Stimulated activated CD8-positive, alpha-beta memory T cell treated with anti-CD3 and anti-CD28 coated beads, Interleukin-7, amount 100 ng/mL, for 48 hours (primary cell): ENCODE measurements around the gene IWS1.
A peak's percentile ranks its signal among the peaks of the same experiment; 100 is the strongest.
"Not testable (repeated sequence)": the region's sequence is repeated elsewhere in the genome, so short reads cannot be mapped to it uniquely, and the experiment has no call there.

Source experiments
- DNase-seq, 2 donors: peaks; one replicate each; pipeline ENCODE4 v3.0.0-alpha.2; 2020; ENCODE audit warnings: low read depth in 1 of 2; ENCODE audit errors: extremely low read depth in 1 of 2

IWS1 gene

GRCh38 chr2:127526132-127527000 is at the start of gene IWS1:
Gene IWS1 (minus strand): TSS chr2:127526489. CDS start chr2:127526208, 281 bp downstream.
- peak; percentile 89 to 90 for DNase-seq

DNA sequence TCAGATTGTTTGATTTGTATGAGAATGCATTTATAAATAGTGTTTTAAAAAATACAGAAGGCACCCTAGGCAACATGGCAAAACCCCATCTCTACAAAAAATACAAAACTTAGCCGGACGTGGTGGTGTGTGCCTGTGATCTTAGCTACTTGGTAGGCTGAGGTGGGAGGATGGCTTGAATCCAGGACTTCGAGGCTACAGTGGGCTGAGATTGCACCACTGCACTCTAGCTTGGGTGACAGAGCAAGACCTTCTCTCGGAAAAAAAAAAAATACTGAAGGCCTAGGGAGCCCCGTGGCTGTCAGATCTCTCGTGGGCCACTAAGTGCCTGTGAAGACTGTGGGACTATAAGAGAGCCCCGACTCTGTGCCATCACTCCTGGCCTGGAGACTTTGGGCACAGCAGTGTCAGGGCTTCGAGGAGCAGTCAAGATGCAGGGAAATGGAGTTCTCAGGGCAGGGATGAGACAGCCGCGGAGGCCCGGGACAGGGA is 49.7 kb upstream of the IWS1 start:
- no peak for DNase-seq

DNA sequence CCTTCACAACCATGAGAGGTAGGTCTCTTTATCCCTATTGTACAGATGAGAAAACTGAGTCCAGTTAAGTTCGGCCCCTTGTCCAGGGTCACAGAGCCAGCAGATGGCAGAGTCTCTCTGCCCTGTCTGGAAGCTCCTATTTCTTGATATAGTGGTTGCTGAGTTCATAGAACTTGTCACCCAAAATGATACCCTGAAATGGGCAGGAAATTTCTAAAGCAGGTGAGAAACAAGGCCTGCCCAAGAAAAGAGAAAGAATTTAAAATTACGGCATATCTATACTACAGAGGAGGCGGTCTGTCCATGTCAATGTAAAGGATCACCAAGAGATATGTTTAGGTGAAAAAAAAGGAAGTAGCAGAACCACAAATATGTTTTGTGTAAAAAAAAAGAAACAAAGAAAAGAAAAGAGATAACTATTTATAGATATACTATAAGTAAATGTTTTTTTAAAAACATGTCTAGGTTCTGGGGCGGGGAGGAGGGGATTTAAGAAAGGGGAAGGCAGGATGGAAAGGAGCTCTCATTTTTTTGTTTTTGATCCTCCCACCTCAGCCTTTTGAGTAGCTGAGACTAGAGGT is 49.0 kb upstream of the IWS1 start:
- DNase-seq: no peak

DNA sequence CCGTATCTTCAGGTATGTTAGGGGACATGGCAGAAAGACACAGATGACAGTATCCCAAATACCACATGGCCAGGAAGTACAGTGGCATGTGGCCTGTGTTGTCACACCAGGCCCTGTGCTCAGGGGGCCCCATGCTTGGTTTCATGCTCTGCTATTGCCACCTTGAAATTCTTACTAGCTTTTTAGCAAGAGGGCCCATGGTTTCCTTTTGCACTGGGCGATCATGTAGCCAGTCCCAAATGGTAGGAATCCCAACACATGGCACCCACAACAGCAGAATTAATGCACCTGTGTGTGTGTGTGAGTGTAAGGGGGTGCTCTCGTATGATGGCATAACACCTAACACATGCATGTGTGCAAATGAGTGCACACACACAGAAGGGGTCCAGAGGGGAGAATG is 48.4 kb upstream of the IWS1 start:
- no peak for DNase-seq

GRCh38 chr2:127573771-127574170 is 47.5 kb upstream of the IWS1 start:
- no peak for DNase-seq

- no peak for DNase-seq
Observed at GRCh38 chr2:127573298-127573697, 47.0 kb upstream of the IWS1 start.

GRCh38 chr2:127572841-127573240 is 46.6 kb upstream of the IWS1 start:
- no peak for DNase-seq

- not testable (repeated sequence) for DNase-seq
Observed at GRCh38 chr2:127572352-127572751, 46.1 kb upstream of the IWS1 start.

GRCh38 chr2:127570282-127571250 is 44.3 kb upstream of the IWS1 start:
- DNase-seq: no peak

DNA sequence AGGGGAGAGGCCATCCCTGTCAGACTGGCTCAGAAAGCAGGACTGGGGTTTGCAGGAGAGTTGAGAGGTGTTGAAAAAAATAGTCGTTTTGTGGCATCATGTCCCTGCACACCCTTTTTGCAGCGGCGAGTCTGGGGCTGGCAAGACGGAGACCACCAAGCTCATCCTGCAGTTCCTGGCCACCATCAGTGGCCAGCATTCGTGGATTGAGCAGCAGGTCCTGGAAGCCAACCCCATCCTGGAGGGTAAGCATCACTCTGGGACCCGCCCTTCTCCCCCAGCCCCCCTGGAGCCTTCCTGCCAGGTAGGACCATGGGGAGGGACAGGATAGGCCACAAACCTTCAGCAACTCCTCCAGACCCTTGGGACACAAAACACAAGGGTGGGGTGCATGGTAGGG is 43.4 kb upstream of the IWS1 start:
- no peak for DNase-seq

- DNase-seq: no peak
Observed at GRCh38 chr2:127568128-127568527, 41.8 kb upstream of the IWS1 start.

DNA sequence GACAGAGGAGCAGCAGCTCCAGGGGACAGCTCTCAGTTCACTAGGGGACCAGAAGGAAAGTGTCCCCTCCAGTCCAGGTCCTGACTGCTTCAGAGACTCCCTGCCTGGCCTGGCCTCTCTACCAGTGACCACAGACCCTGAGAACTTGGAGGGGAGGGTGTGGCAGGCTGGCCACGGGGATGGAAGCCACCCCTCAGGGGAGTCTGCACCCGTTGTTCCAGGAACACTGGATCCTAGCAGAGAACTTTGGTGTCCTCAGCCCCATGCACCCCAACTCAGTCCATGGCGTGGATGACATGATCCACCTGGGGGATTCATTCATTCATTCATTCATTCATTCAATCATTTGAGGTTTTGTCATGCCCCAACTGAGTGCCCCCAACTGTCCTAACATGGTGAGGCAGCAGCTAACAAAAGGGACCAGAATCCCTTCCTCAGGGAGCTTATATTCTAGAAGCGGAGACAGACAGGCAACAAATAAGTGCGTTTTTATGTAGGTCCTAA is 41.1 kb upstream of the IWS1 start:
- no peak for DNase-seq

- no peak for DNase-seq
Observed at GRCh38 chr2:127566576-127566975, 40.3 kb upstream of the IWS1 start.

DNA sequence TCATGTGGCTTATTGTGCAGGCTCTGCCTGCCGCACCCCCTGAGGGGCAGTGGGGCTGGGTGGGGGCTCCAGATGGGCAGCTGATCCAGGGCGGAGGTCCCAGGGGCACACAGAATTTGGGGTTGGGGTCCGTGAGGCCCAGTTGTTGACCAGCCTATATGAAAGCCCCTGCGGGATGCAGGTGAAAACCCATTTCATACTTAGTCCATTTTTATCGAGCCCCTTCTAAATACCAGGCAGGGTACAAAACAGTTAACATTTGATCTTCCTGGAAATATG is 39.8 kb upstream of the IWS1 start:
- DNase-seq: no peak

- DNase-seq: no peak
Observed at GRCh38 chr2:127565261-127566138, 39.2 kb upstream of the IWS1 start.

- DNase-seq: no peak
Observed at GRCh38 chr2:127564429-127565260, 38.4 kb upstream of the IWS1 start.

GRCh38 chr2:127563458-127564428 is 37.5 kb upstream of the IWS1 start:
- DNase-seq: peak; percentile 2 to 9

DNA sequence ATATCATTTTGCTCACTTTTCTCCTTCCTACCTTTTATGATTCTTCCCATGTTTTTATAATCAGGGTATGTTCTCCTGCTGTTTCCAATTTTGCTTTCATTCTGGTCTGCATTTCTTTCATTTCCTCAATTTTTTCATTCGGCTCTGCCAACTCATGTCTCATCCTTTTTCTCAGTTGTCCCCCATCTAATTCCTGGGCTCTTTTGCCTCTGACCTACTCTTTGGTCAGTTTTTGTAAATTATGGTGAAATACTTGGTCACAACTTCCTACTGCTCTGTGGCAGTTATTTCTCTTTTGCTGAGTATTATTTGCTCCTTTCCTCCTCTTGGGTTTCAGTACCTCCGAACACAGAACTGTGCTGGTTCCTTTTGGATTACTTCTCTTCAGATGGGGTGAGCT is 36.6 kb upstream of the IWS1 start:
- DNase-seq: no peak
